Fibroblast of skin of left quadriceps (primary cell): ENCODE data around the gene ARID1B.

ENCODE experiments used
- DNase-seq, 2 experiments: peaks; one replicate each; pipeline ENCODE4 v3.0.0-alpha.2; 2013; ENCODE audit warnings: low read depth in 2 of 2

ARID1B gene

GRCh38 chr6:156852147-156852857 lies 75.1 kb downstream of the ARID1B start:
- DNase-seq, result peak in 1 of 2 experiments; percentile 39

- no peak for DNase-seq
Measured at GRCh38 chr6:156852858-156853216, 75.7 kb downstream of the ARID1B start.

- DNase-seq, result no peak
Measured at GRCh38 chr6:156853733-156854132, 76.6 kb downstream of the ARID1B start.

- no peak for DNase-seq
Measured at GRCh38 chr6:156854466-156855161, 77.4 kb downstream of the ARID1B start.

- no peak for DNase-seq
Measured at GRCh38 chr6:156857573-156857972, 80.4 kb downstream of the ARID1B start.

GRCh38 chr6:156859686-156860085 lies 82.5 kb downstream of the ARID1B start:
- no peak for DNase-seq

- DNase-seq, result no peak
Measured at GRCh38 chr6:156862711-156863110, 85.5 kb downstream of the ARID1B start.

GRCh38 chr6:156863504-156863903 lies 86.3 kb downstream of the ARID1B start:
- DNase-seq, result no peak

GRCh38 chr6:156864557-156864956 lies 87.4 kb downstream of the ARID1B start:
- DNase-seq, result no peak

GRCh38 chr6:156865019-156865629 lies 87.9 kb downstream of the ARID1B start:
- no peak for DNase-seq

- DNase-seq, result peak; percentile 52 to 59
Measured at GRCh38 chr6:156866220-156867015, 89.2 kb downstream of the ARID1B start.

GRCh38 chr6:156867121-156867520 lies 89.9 kb downstream of the ARID1B start:
- no peak for DNase-seq

- DNase-seq, result no peak
Measured at GRCh38 chr6:156868385-156868784, 91.2 kb downstream of the ARID1B start.

GRCh38 chr6:156869980-156870398 lies 92.8 kb downstream of the ARID1B start:
- no peak for DNase-seq

GRCh38 chr6:156870924-156871539 lies 93.9 kb downstream of the ARID1B start:
- no peak for DNase-seq

- no peak for DNase-seq
Measured at GRCh38 chr6:156872903-156873302, 95.7 kb downstream of the ARID1B start.

- no peak for DNase-seq
Measured at GRCh38 chr6:156873654-156874380, 96.6 kb downstream of the ARID1B start.

GRCh38 chr6:156875062-156875461 lies 97.9 kb downstream of the ARID1B start:
- DNase-seq, result no peak

GRCh38 chr6:156876302-156876701 lies 99.1 kb downstream of the ARID1B start:
- no peak for DNase-seq

- DNase-seq, result no peak
Measured at GRCh38 chr6:156877126-156877863, 100.1 kb downstream of the ARID1B start.
